AG10803 (cell line): ENCODE data around the gene P2RX5.

ENCODE experiments used
- DNase-seq: peaks from one replicate; pipeline ENCODE4 v3.0.0; 2010; ENCODE audit warnings: low read depth
- H3K4me3 ChIP-seq: 2 replicates; pipeline ENCODE4 v1.5.1; 2011; ENCODE audit warnings: mild to moderate bottlenecking, low read length, control low read depth
- TF ChIP-seq, protein P1 (sequence below): conservative IDR thresholded peaks from 2 replicates; pipeline ENCODE4 v1.5.1; 2011; ENCODE audit warnings: mild to moderate bottlenecking, low read length, control low read depth, inconsistent platforms

The P2RX5 gene

DNA sequence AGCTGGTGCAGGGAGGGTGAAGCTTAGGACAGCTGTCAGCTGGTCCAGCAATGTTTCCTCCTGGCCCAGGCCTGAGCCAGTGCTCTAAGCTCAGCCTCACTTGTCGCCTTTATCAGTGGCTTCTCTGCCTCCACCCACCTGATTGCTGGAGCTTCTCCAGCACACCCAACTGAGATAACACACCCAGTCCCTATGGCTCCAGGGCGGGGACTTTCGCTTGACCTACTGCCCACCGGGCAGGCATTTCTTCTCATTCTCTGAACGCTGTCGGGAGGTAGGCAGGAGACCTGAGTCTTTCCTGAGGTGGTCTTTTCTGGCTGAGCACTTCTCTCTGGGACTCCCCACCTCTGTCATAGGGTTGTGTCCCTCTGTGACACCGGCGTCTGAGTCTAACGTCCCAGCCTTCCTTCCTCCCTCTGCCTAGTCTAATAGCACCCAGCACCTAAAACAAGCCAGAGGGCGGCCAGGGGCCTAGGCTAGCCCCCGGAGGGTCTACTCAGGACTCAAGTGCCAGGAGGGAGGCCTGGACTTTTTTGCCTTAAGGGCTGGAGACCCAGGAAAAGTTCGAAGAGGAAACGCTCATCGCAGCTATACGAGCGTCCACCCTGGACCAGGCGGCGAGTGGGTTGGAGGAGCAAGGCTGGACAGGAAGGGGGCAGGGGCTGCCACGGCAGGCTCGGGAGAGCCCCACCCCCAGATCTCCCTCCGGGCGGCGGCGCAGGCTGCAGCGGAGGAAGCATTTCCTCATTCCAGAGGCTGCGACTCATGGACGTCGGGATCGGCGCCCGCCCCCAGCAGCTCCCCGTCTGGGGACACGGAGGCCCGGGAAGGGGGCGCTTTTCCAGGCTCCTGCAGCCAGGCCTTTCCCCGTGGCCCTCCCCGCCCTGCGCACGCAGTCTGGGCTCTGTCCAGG lies 28.3 kb downstream of the P2RX5 start:
- DNase-seq = peak; percentile 94
- TF ChIP-seq, protein P1, sequence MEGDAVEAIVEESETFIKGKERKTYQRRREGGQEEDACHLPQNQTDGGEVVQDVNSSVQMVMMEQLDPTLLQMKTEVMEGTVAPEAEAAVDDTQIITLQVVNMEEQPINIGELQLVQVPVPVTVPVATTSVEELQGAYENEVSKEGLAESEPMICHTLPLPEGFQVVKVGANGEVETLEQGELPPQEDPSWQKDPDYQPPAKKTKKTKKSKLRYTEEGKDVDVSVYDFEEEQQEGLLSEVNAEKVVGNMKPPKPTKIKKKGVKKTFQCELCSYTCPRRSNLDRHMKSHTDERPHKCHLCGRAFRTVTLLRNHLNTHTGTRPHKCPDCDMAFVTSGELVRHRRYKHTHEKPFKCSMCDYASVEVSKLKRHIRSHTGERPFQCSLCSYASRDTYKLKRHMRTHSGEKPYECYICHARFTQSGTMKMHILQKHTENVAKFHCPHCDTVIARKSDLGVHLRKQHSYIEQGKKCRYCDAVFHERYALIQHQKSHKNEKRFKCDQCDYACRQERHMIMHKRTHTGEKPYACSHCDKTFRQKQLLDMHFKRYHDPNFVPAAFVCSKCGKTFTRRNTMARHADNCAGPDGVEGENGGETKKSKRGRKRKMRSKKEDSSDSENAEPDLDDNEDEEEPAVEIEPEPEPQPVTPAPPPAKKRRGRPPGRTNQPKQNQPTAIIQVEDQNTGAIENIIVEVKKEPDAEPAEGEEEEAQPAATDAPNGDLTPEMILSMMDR = no peak
- peak overlapping the region; percentile 97 for H3K4me3 ChIP-seq

DNA sequence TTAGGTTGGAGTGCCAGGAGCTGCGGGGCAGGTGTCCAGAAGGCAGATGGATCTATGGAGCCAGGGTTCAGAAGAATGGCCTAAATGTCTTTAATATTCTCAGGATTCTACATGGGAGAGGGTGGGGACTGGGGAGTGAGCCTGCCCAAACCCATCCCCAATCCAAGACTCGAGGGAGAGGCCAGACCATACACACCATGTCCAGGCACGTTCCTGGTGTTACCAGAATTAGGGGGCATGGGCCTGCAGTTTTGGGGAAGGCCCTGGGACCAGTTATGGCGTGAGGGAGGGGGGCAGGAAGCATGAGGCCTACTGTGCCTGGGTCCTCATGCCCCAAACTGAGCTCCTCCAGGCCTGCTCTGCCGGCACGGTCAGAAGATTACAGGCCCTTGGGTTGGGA lies 29.4 kb downstream of the P2RX5 start:
- TF ChIP-seq, protein P1 = no peak
- H3K4me3 ChIP-seq = peak overlapping the region; percentile 97
- DNase-seq = no peak

DNA sequence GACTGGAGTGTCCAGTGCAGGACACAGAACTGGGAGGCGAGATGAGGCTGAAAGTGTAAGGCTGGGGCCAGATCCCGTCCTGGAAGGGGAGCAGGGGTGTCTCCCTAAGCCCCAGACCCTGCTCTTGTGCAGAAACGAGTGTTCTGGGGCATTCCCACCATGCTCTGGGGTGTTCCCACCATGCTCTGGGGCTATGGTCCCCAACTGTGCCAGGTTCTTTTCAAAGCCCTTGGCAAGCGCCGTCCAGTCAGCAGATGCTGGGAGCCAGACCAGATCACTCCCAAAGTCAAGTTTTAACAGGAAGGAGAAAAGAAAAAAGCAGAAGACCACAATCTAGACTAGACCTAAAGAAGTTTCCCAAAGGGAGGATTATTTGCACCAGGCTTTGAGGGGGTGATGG lies 30.1 kb downstream of the P2RX5 start:
- TF ChIP-seq, protein P1 = no peak
- no peak for DNase-seq
- H3K4me3 ChIP-seq = no peak overlapping the region; the same call in 1 of the 2 replicates

DNA sequence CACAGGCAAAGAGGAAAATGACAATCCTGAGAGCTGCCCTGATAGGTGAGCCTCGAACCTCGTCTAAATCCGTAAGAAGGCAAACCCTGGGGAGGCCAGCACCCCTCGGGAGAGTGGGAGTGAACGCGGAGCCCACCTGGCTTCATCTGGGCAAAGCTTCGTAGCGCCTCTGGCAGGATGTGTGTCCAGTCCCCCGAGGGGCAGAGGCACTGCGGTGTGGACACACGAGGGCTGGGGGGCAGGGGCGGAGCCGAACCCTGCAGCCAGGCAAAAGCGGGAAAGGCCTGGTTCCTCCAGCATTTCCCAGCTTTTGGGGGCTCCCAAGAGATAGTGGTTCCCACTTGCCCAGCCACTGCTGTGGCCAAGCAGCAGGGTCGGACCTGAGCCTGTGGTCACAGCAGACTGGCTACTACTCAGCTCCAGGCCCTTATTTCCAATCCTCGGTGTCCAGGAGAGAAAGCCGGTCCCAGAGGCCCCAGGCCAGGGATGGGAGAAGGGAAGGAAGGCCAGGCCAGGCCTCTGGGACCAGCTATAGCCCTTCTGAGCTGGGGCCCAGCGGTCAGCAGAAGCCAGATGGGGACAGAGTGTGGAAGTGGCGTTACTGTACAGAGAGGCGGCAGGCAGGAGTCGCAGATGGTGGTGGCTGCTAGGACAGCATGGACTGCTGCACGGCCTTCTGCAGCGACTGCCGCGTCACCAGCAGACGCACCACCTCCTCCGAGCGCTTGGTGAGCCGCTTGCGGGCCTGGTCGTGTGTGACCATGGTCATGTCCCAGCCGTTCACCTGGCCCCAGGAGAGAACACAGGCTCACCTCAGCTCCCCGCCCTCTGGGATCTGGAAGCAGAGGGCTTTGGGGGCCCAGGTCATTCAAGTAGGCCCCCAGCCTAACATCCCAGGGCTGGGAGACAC lies 32.6 kb downstream of the P2RX5 start:
- DNase-seq = no peak

DNA sequence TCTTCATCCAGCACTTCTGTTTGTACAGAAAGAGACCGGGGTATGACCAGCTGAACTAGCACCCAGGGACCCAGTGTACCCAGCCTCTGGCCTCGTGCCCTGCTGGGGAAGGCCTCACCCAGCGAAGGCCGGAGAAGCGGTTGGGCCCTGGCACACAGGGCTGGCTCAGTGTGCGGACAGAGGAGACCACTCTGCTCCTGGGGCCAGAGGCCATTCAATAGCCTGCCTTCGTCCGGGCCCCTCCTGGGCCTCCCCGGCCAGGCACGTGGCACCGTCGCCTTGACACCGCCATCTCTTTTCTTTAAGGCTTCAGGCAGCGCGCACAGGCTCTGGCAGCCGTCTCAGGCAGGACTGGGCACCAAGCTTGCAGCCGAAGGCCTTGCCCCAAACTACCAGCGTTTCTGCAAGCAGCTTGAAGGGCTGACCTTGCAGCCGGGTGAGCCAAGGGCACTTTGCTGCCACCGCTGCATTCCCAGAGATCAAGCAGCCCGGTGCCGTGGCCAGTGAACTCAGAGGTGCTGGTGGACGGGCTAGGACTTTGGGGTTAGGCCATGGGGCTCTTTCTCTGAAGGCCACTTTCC lies 35.6 kb downstream of the P2RX5 start:
- TF ChIP-seq, protein P1 = no peak
- H3K4me3 ChIP-seq = no peak overlapping the region
- no peak for DNase-seq

More for the DNA sequence above, 32.6 kb downstream of the P2RX5 start:
- no peak overlapping the region for H3K4me3 ChIP-seq
- TF ChIP-seq, protein P1 = no peak

DNA sequence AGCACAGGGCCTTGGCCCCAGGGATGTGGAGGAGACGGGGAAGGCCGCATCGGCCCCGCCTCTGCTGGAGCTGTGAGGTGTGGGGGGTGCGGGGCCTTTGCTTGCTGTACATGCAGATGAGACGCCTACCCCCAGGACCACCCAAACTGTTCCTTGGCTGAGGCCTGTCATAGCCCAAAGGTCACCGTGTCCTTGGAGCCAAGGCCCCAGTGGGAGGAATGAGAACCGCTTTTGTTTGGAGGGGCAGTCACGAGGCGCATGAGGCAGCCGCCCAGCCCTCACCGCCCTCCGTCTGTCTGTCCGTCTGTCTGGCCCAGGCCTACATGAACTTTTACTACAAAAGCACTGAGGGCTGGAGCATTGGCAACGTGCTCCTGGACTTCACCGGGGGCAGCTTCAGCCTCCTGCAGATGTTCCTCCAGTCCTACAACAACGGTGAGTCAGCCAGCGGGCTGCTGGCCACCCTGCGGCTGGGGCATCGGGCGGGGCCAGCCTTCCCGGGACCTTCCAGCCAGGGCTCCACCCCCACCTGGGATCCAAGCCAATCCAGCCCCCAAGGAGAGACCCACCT lies 36.3 kb downstream of the P2RX5 start:
- TF ChIP-seq, protein P1 = peak; percentile 37
- DNase-seq = peak; percentile 91
- no peak overlapping the region for H3K4me3 ChIP-seq
